GM13976 (cell line): ENCODE results near the gene IPCEF1.
"Not testable (repeated sequence)": the region's sequence is repeated elsewhere in the genome, so short reads cannot be mapped to it uniquely, and the experiment has no call there.

ENCODE experiments used
- DNase-seq: peaks from one replicate; pipeline ENCODE4 v3.0.0; 2012; ENCODE audit warnings: low spot score
- CTCF ChIP-seq: IDR thresholded peaks from 2 replicates; pipeline ENCODE4 v1.5.1; 2012; ENCODE audit warnings: borderline replicate concordance, mild to moderate bottlenecking; ENCODE audit not compliant: insufficient read depth; ENCODE audit errors: extremely low read depth, missing control alignments, control extremely low read depth
- in situ Hi-C: fragments of 300-500 bp; cut with MboI; formaldehyde crosslinking; loops from one replicate; pipeline ENCODE4 v1.12.0; 2022; ENCODE audit warnings: low sequenced_read_pairs, mixed read lengths, inconsistent platforms; ENCODE audit not compliant: unreplicated experiment

The IPCEF1 gene

GRCh38 chr6:154196333-154196885 is 160.2 kb downstream of the IPCEF1 start:
- DNase-seq, result no peak
- in situ Hi-C loops, result no loop called here
- no peak for TF ChIP-seq CTCF

GRCh38 chr6:154187714-154188113 is 168.9 kb downstream of the IPCEF1 start:
- no peak for DNase-seq
- no peak for TF ChIP-seq CTCF
- in situ Hi-C loops, result no loop called here

GRCh38 chr6:154187203-154187602 is 169.4 kb downstream of the IPCEF1 start:
- in situ Hi-C loops, result no loop called here
- no peak for DNase-seq
- TF ChIP-seq CTCF, result no peak

- DNase-seq, result no peak
- TF ChIP-seq CTCF, result no peak
- in situ Hi-C loops, result no loop called here
These were observed 177.2 kb downstream of the IPCEF1 start for GRCh38 chr6:154179434-154179833.

- not testable (repeated sequence) for DNase-seq
- in situ Hi-C loops, result loop anchor here (25.0 kb wide), 1 partner anchor 490 kb away; no protein-coding TSS in a partner anchor
These were observed 184.2 kb downstream of the IPCEF1 start for GRCh38 chr6:154172393-154172792.

- DNase-seq, result no peak
- TF ChIP-seq CTCF, result no peak
- in situ Hi-C loops, result loop anchor here (25.0 kb wide), 1 partner anchor 492 kb away; no protein-coding TSS in a partner anchor
These were observed 186.5 kb downstream of the IPCEF1 start for GRCh38 chr6:154170106-154170505.

- in situ Hi-C loops, result loop anchor here (25.0 kb wide), 1 partner anchor 493 kb away; no protein-coding TSS in a partner anchor
- no peak for TF ChIP-seq CTCF
- DNase-seq, result no peak
These were observed 187.3 kb downstream of the IPCEF1 start for GRCh38 chr6:154169193-154169847.
